OCI-LY1 (cell line): Measurements from ENCODE around the gene DFFA.

Experiments used
- EZH2 ChIP-seq: fragments of 200-600 bp; sonication (generic), shearing (Covaris generic); IDR thresholded peaks from 2 replicates; pipeline ENCODE4 v1.8.0; 2017; ENCODE audit warnings: borderline replicate concordance, mixed run types, mild to moderate bottlenecking, antibody characterized with exemption, low read length, moderate library complexity, mixed read lengths
- TF ChIP-seq, protein P1 (sequence below): fragments of 200-600 bp; sonication (generic), shearing (Covaris generic); IDR thresholded peaks from 2 replicates; pipeline ENCODE4 v1.5.1; 2017; ENCODE audit warnings: mild to moderate bottlenecking, antibody characterized with exemption, low read length, moderate library complexity, mixed read lengths

DNA sequence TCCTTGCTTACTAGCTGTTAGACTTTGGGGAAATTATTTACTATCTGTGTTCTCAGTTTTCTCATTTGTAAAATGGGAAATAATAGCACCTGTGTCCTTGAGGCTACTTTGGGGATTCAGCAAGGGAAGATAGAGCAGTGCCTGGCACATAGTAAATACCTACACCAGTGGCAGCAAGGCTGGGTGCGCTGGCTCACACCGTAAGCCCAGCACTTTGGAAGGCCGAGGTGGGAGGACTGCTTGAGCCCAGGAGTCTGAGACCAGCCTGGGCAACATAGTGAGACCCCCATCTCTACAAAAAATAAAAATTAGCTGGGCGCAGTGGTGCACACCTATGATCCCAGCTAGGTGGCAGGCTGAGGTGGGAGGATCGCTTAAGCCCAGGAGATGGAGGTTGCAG lies 50.7 kb downstream of the DFFA start:
- TF ChIP-seq, protein P1, sequence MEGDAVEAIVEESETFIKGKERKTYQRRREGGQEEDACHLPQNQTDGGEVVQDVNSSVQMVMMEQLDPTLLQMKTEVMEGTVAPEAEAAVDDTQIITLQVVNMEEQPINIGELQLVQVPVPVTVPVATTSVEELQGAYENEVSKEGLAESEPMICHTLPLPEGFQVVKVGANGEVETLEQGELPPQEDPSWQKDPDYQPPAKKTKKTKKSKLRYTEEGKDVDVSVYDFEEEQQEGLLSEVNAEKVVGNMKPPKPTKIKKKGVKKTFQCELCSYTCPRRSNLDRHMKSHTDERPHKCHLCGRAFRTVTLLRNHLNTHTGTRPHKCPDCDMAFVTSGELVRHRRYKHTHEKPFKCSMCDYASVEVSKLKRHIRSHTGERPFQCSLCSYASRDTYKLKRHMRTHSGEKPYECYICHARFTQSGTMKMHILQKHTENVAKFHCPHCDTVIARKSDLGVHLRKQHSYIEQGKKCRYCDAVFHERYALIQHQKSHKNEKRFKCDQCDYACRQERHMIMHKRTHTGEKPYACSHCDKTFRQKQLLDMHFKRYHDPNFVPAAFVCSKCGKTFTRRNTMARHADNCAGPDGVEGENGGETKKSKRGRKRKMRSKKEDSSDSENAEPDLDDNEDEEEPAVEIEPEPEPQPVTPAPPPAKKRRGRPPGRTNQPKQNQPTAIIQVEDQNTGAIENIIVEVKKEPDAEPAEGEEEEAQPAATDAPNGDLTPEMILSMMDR: no peak
- TF ChIP-seq EZH2: no peak
